Measurements from ENCODE around the gene RBM20. TPM values are rescaled to one million over a fixed set of nuclear protein-coding genes. Genes with fewer than 3 reads are reported as not detected.

The RBM20 gene
- total and polyA plus RNA-seq, 2 donors: 1.6 to 3.8 TPM

GRCh38 chr10:110642204-110643034 lies 1.7 kb upstream of the RBM20 start:
- peaks cover 2 to 13% of the 10 kb centered on the region in 2 donors for H3K4me1 ChIP-seq (ENCODE audit: control insufficient read depth in 2 of 2, insufficient read depth in 2 of 2, low read length in 2 of 2)
- no peak overlapping the region for H3K27ac ChIP-seq (ENCODE audit: low read depth in 1 of 2, low read length in 1 of 2)
- H3K9me3 ChIP-seq (ENCODE audit: control insufficient read depth in 2 of 2, insufficient read depth in 1 of 2, low read length in 1 of 2): no peaks in the 10 kb centered on the region
- peak in 1 of 9 donors; percentile 19 for DNase-seq (ENCODE audit: low read depth in 6 of 9, low spot score in 9 of 9)
- H3K4me3 ChIP-seq (ENCODE audit: low read length in 2 of 2): no peak overlapping the region
- H3K36me3 ChIP-seq (ENCODE audit: control insufficient read depth in 2 of 2, insufficient read depth in 2 of 2, low read length in 1 of 2): no peaks in the 10 kb centered on the region
- peaks cover 59 to 92% of the 10 kb centered on the region in 2 donors for H3K27me3 ChIP-seq (ENCODE audit: control insufficient read depth in 2 of 2, insufficient read depth in 1 of 2, low read length in 1 of 2)
- 31% methylated on average over 14 of the region's 14 CpGs for WGBS

- H3K9me3 ChIP-seq (ENCODE audit: control insufficient read depth in 2 of 2, insufficient read depth in 1 of 2, low read length in 1 of 2): no peaks in the 10 kb centered on the region
- H3K4me1 ChIP-seq (ENCODE audit: control insufficient read depth in 2 of 2, insufficient read depth in 2 of 2, low read length in 2 of 2): peaks cover 2 to 13% of the 10 kb centered on the region in 2 donors
- 5% methylated on average over 40 of the region's 40 CpGs for WGBS
- H3K36me3 ChIP-seq (ENCODE audit: control insufficient read depth in 2 of 2, insufficient read depth in 2 of 2, low read length in 1 of 2): no peaks in the 10 kb centered on the region
- peak in 1 of 9 donors; percentile 26 for DNase-seq (ENCODE audit: low read depth in 6 of 9, low spot score in 9 of 9)
- peaks cover 59 to 88% of the 10 kb centered on the region in 2 donors for H3K27me3 ChIP-seq (ENCODE audit: control insufficient read depth in 2 of 2, insufficient read depth in 1 of 2, low read length in 1 of 2)
- H3K27ac ChIP-seq (ENCODE audit: low read depth in 1 of 2, low read length in 1 of 2): no peak overlapping the region
- peak overlapping the region; percentile 22 to 42 for H3K4me3 ChIP-seq (ENCODE audit: low read length in 2 of 2)
These were observed 992 bp upstream of the RBM20 start for GRCh38 chr10:110643035-110643652.

DNA sequence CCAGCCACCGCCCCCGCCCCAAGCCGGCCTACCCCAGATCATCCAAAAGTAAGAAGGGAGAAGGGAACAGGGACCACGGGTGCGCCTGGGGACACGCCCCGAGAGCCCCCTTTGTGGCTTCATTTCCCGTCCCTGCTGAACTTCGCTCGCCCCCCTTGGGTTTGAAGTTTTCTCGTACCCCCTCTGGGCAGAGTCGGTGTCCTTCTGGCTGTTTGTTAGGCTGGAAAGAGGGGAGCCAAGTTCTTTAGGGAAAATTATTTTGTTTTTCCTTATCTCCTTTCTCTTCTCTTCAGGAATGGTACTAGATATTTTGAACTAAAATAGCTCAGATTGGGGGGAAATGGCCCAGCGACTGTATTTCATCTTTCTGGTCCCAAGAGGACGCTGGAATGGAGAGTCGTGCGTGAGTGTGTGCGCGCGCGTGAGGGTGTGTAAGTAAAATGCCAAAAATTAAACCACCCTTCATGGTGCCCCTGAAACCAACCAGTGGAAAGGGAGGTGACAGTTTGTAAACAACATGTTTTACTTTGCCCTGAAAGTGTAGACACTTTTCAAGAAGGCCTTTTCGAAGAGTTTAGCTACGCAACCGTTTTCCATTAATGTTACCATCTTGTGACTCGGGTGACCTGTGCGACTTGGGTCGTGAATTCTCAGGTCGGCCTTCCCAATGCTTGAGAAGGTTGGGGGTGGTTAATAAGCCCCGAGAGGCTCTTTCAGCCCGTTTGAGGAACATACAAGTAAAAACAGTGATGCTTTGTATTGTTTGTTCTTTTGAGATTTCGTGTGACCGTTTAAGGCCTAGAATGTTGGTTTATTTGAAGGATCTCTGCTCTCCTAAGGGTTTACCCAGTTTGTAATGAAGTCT lies 694 bp downstream of the RBM20 start:
- no peaks in the 10 kb centered on the region for H3K36me3 ChIP-seq (ENCODE audit: control insufficient read depth in 2 of 2, insufficient read depth in 2 of 2, low read length in 1 of 2)
- H3K4me3 ChIP-seq (ENCODE audit: low read length in 2 of 2): peak overlapping the region in 1 of 2 donors; percentile 42
- H3K27ac ChIP-seq (ENCODE audit: low read depth in 1 of 2, low read length in 1 of 2): no peak overlapping the region
- 29% methylated on average over 31 of the region's 31 CpGs for WGBS
- DNase-seq (ENCODE audit: low read depth in 6 of 9, low spot score in 9 of 9): peak in 1 of 9 donors; percentile 4
- H3K9me3 ChIP-seq (ENCODE audit: control insufficient read depth in 2 of 2, insufficient read depth in 1 of 2, low read length in 1 of 2): no peaks in the 10 kb centered on the region
- H3K27me3 ChIP-seq (ENCODE audit: control insufficient read depth in 2 of 2, insufficient read depth in 1 of 2, low read length in 1 of 2): peaks cover 57 to 83% of the 10 kb centered on the region in 2 donors
- H3K4me1 ChIP-seq (ENCODE audit: control insufficient read depth in 2 of 2, insufficient read depth in 2 of 2, low read length in 2 of 2): peaks cover 2 to 13% of the 10 kb centered on the region in 2 donors

DNA sequence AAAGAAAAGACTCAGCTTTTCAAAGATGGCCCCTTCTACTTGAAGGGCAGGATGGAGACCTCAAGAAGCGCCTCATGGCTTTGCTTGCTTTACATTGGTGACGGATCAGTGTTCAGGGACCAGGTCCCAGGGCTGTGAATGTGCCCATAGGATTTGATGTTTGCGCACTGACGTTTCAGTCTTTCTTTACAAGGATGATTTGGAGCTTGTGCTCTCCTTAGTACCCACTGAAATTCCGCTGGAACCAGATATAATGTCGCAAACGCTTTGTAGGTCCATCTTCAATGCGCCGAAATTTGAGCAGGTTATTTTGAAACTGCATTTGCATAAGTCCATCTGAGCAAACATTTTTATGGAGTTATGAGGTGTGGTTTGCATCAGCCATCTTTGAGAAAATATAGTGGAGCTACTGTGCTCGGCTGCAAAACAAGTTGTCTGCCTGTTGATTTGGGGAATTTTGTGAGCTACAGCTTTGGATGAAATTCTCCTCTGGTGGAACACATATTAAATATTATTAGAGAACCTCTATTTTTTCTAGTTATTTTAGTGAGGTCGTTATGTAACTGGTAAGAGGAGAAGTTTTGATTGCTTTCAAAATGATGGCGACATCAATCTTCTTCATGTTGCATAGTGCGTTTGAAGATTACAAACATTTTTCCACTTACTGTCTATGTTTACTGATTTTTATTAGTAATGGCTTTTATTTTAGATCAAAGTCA lies 2.4 kb downstream of the RBM20 start:
- WGBS: 85% methylated on average over 13 of the region's 13 CpGs
- H3K36me3 ChIP-seq (ENCODE audit: control insufficient read depth in 2 of 2, insufficient read depth in 2 of 2, low read length in 1 of 2): no peaks in the 10 kb centered on the region
- no peak for DNase-seq (ENCODE audit: low read depth in 6 of 9, low spot score in 9 of 9)
- no peak overlapping the region for H3K4me3 ChIP-seq (ENCODE audit: low read length in 2 of 2)
- H3K4me1 ChIP-seq (ENCODE audit: control insufficient read depth in 2 of 2, insufficient read depth in 2 of 2, low read length in 2 of 2): peaks cover 2 to 14% of the 10 kb centered on the region in 2 donors
- no peak overlapping the region for H3K27ac ChIP-seq (ENCODE audit: low read depth in 1 of 2, low read length in 1 of 2)
- no peaks in the 10 kb centered on the region for H3K9me3 ChIP-seq (ENCODE audit: control insufficient read depth in 2 of 2, insufficient read depth in 1 of 2, low read length in 1 of 2)
- H3K27me3 ChIP-seq (ENCODE audit: control insufficient read depth in 2 of 2, insufficient read depth in 1 of 2, low read length in 1 of 2): peaks cover 47 to 70% of the 10 kb centered on the region in 2 donors

DNA sequence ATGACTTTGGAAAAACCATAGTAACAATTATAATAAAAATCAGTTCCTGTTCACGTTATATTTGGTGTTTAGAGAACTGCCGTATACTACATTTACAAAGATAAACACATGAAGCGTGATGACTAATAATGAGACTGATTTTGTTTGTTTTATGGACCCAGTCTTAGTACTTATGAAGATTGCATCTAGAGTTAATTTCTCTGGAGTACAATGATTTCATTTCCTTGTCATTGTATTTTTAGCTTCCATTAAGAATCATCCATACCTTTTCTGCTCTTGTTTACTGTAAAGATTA lies 2.9 kb downstream of the RBM20 start:
- WGBS: 90% methylated on average over 3 of the region's 3 CpGs
- Histone ChIP-seq H3K4me3 (ENCODE audit: low read length in 2 of 2) (no peak overlapping the region), H3K27me3 (ENCODE audit: control insufficient read depth in 2 of 2, insufficient read depth in 1 of 2, low read length in 1 of 2) (peaks cover 44 to 65% of the 10 kb centered on the region in 2 donors), H3K9me3 (ENCODE audit: control insufficient read depth in 2 of 2, insufficient read depth in 1 of 2, low read length in 1 of 2) (no peaks in the 10 kb centered on the region), H3K27ac (ENCODE audit: low read depth in 1 of 2, low read length in 1 of 2) (no peak overlapping the region), H3K4me1 (ENCODE audit: control insufficient read depth in 2 of 2, insufficient read depth in 2 of 2, low read length in 2 of 2) (peaks cover 2 to 16% of the 10 kb centered on the region in 2 donors), H3K36me3 (ENCODE audit: control insufficient read depth in 2 of 2, insufficient read depth in 2 of 2, low read length in 1 of 2) (no peaks in the 10 kb centered on the region)
- no peak for DNase-seq (ENCODE audit: low read depth in 6 of 9, low spot score in 9 of 9)

DNA sequence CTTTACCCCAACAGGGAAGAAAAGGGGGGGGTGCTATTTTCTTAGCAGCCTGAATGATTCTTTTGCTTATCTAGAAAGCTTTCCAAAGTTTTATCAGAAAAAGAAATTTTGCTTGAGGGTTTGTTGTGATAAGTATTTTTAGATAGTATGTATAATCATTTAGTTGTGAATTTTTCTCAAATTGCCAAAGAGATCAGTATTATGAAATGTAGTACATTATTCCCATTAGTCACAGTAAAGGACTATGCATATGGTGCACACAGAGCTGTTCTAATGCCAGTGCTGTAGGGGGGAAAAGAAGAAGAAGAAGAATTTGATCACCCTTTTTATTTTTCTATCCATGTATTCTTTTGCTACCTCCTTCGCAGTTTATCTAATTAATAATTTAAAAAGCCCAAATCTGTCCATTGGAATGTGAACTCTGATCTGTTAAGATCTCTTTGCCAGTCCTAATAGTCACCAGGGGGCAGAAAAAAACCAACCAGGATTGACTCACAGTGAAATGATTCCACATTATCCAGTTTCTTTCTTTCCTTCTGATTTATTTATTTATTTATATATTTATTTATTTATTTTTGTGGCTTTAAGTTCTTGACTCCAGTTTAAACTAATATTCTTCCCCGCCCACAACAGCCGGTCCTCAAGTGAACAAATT lies 4.7 kb downstream of the RBM20 start:
- Histone ChIP-seq H3K9me3 (ENCODE audit: control insufficient read depth in 2 of 2, insufficient read depth in 1 of 2, low read length in 1 of 2) (no peaks in the 10 kb centered on the region), H3K27ac (ENCODE audit: low read depth in 1 of 2, low read length in 1 of 2) (no peak overlapping the region), H3K27me3 (ENCODE audit: control insufficient read depth in 2 of 2, insufficient read depth in 1 of 2, low read length in 1 of 2) (peaks cover 27 to 48% of the 10 kb centered on the region in 2 donors), H3K4me3 (ENCODE audit: low read length in 2 of 2) (no peak overlapping the region), H3K36me3 (ENCODE audit: control insufficient read depth in 2 of 2, insufficient read depth in 2 of 2, low read length in 1 of 2) (no peaks in the 10 kb centered on the region), H3K4me1 (ENCODE audit: control insufficient read depth in 2 of 2, insufficient read depth in 2 of 2, low read length in 2 of 2) (peaks cover 0 to 6% of the 10 kb centered on the region in 2 donors)
- 98% methylated on average over 3 of the region's 3 CpGs for WGBS
- no peak for DNase-seq (ENCODE audit: low read depth in 6 of 9, low spot score in 9 of 9)

GRCh38 chr10:110649347-110650264 lies 5.5 kb downstream of the RBM20 start:
- H3K4me3 ChIP-seq (ENCODE audit: low read length in 2 of 2): no peak overlapping the region
- H3K27ac ChIP-seq (ENCODE audit: low read depth in 1 of 2, low read length in 1 of 2): no peak overlapping the region
- H3K9me3 ChIP-seq (ENCODE audit: control insufficient read depth in 2 of 2, insufficient read depth in 1 of 2, low read length in 1 of 2): no peaks in the 10 kb centered on the region
- 78% methylated on average over 6 of the region's 6 CpGs for WGBS
- H3K4me1 ChIP-seq (ENCODE audit: control insufficient read depth in 2 of 2, insufficient read depth in 2 of 2, low read length in 2 of 2): peaks cover 0 to 6% of the 10 kb centered on the region in 2 donors
- no peak for DNase-seq (ENCODE audit: low read depth in 6 of 9, low spot score in 9 of 9)
- H3K36me3 ChIP-seq (ENCODE audit: control insufficient read depth in 2 of 2, insufficient read depth in 2 of 2, low read length in 1 of 2): no peaks in the 10 kb centered on the region
- H3K27me3 ChIP-seq (ENCODE audit: control insufficient read depth in 2 of 2, insufficient read depth in 1 of 2, low read length in 1 of 2): peaks cover 19 to 40% of the 10 kb centered on the region in 2 donors

Measured in thymus (tissue), 11 donors.